Sigmoid colon (tissue), 4 donors: Measurements from ENCODE around the gene TM6SF1.

ENCODE experiments used
- CTCF ChIP-seq, 4 experiments: fragments of 450-650 bp in 3 of 4; fragments of 200-600 bp in 1 of 4; IDR thresholded peaks; one replicate each; pipeline ENCODE4 v1.5.1; 2016 to 2019; ENCODE audit warnings: antibody characterized with exemption in 4 of 4, mild to moderate bottlenecking in 3 of 4, moderate library complexity in 2 of 4
- EP300 ChIP-seq, 4 donors: sonication (generic); formaldehyde crosslinking; IDR thresholded peaks; one replicate each; pipeline ENCODE4 v1.6.1; 2017; ENCODE audit warnings: antibody characterized with exemption in 4 of 4
- POLR2A ChIP-seq, 2 donors: fragments of 450-650 bp; IDR thresholded peaks; one replicate each; pipeline ENCODE4 v1.6.1; 2016; ENCODE audit warnings: antibody characterized with exemption in 2 of 2, mild to moderate bottlenecking in 2 of 2, moderate library complexity in 2 of 2
- POLR2AphosphoS5 ChIP-seq, 4 donors: sonication (generic); formaldehyde crosslinking; IDR thresholded peaks; one replicate each; pipeline ENCODE4 v1.6.1; 2017; ENCODE audit warnings: antibody characterized with exemption in 4 of 4

DNA sequence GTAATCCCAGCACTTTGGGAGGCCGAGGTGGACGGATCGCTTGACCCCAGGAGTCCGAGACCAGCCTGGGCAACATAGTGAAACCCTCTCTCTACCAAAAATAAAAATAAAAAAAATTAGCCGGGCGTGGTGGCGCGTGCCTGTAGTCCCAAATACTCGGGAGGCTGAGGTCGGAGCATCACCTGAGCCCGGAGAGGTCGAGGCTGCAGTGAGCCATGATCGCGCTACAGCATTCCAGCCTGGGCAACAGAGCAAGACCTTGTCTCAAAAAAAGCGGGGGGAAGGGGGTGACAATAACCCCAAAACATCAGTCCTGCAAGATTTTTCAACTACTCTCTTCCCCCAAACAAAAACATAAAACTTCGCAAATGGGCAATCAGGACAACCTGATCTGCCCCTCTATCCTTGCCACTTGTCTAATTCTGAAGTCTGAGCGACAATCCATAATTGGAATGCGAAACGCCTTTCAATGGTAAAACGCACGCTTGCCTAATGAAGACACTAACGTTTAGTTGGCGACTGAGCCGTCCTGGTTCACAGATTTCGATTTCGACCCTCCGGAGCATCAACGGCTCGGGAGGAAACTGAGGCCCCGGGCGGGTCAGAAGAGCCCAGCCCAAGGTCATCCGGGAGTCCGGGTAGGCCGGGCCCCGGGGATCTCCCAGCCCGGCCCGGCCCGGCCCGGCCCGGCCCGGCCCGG lies 41.3 kb upstream of the TM6SF1 start:
- TF ChIP-seq POLR2A (IDR thresholded peaks at IDR 0.05): no peak
- TF ChIP-seq EP300 (IDR thresholded peaks at IDR 0.05): no peak
- no peak for TF ChIP-seq POLR2AphosphoS5 (IDR thresholded peaks at IDR 0.05)
- TF ChIP-seq CTCF (IDR thresholded peaks at IDR 0.05): no peak
